Memory B cell (primary cell): ENCODE measurements around the gene SLC16A6.
"Not testable (repeated sequence)": the region's sequence is repeated elsewhere in the genome, so short reads cannot be mapped to it uniquely, and the experiment has no call there.

Experiments
- ATAC-seq: fragments of 150-1000 bp; cut with Tn5 transposase; 2 replicates; pipeline ENCODE4 v1.10.0; 2021; ENCODE audit warnings: low read depth, mild to moderate bottlenecking, moderate library complexity
- DNase-seq, 2 donors: peaks; one replicate each; pipeline ENCODE4 v3.0.0; 2022; ENCODE audit warnings: low spot score in 2 of 2
- H3K27ac Mint-ChIP-seq: one replicate; pipeline ENCODE4 v1.8.0; 2022; ENCODE audit warnings: mild to moderate bottlenecking, moderate library complexity, mixed read lengths
- H3K27me3 Mint-ChIP-seq: one replicate; pipeline ENCODE4 v1.8.0; 2022; ENCODE audit warnings: mixed read lengths
- H3K36me3 Mint-ChIP-seq: one replicate; pipeline ENCODE4 v1.8.0; 2022; ENCODE audit warnings: mild to moderate bottlenecking, mixed read lengths
- H3K4me1 Mint-ChIP-seq: one replicate; pipeline ENCODE4 v1.8.0; 2022; ENCODE audit warnings: mixed read lengths
- H3K4me3 Mint-ChIP-seq: one replicate; pipeline ENCODE4 v1.8.0; 2022; ENCODE audit warnings: mild to moderate bottlenecking, moderate library complexity, mixed read lengths
- H3K9me3 Mint-ChIP-seq: one replicate; pipeline ENCODE4 v1.8.0; 2022; ENCODE audit warnings: mixed read lengths

Gene SLC16A6

GRCh38 chr17:68221786-68222185 lies 69.1 kb downstream of the SLC16A6 start:
- no peak for DNase-seq
- Mint-ChIP-seq H3K27me3 (no peaks in the 10 kb centered on the region), H3K9me3 (no peaks in the 10 kb centered on the region), H3K27ac (peak overlapping the region; percentile 76), H3K4me3 (no peak overlapping the region), H3K36me3 (peaks cover 11% of the 10 kb centered on the region), H3K4me1 (peaks cover 25% of the 10 kb centered on the region)
- ATAC-seq, result no peak

DNA sequence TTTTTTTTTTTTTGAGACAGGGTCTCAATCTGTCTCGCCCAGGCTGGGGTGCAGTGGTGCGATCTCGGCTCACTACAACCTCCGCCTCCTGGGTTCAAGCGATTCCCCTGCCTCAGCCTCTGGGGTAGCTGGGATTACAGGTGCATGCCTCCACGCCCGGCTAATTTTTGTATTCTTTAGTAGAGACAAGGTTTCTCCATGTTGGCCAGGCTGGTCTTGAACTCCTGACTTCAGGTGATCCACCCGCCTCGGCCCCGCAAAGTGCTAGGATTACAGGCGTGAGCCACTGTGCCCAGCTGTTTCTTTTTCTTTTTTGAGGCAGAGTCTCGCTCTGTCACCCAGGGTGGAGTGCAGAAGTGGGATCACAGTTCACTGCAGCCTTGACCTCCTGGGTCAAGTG lies 70.1 kb downstream of the SLC16A6 start:
- H3K27me3 Mint-ChIP-seq, H3K4me3 Mint-ChIP-seq, ATAC-seq, DNase-seq, H3K9me3 Mint-ChIP-seq: not testable (repeated sequence)
- peaks cover 11% of the 10 kb centered on the region for H3K36me3 Mint-ChIP-seq
- H3K27ac Mint-ChIP-seq, result peak overlapping the region; percentile 68
- peaks cover 19% of the 10 kb centered on the region for H3K4me1 Mint-ChIP-seq

DNA sequence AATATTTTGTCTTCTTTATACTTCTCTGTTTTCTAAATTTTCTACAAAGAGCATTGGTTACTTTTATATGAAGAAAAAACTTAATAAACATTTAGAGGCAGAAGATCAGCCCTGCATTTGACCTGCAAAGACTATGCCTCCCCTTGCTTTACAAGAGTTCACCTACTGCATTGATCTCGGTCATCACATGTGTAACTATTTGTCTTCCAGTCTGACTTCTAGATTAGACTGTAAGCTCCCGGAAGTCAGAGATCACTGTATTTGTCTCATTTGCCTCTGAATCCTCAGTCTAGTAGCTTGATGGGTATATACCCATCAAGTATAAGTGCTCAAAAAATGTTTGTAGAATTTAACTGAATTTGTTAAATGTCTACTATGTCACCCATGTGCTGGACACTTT lies 70.7 kb downstream of the SLC16A6 start:
- not testable (repeated sequence) for DNase-seq, ATAC-seq, H3K27me3 Mint-ChIP-seq, H3K4me3 Mint-ChIP-seq, H3K9me3 Mint-ChIP-seq
- Mint-ChIP-seq H3K27ac (peak overlapping the region; percentile 68), H3K4me1 (peaks cover 19% of the 10 kb centered on the region), H3K36me3 (peaks cover 11% of the 10 kb centered on the region)

GRCh38 chr17:68219429-68219828 lies 71.5 kb downstream of the SLC16A6 start:
- H3K9me3 Mint-ChIP-seq, H3K27me3 Mint-ChIP-seq, H3K4me3 Mint-ChIP-seq, ATAC-seq, DNase-seq: not testable (repeated sequence)
- Mint-ChIP-seq H3K27ac (peak overlapping the region; percentile 68), H3K4me1 (peaks cover 18% of the 10 kb centered on the region), H3K36me3 (peaks cover 11% of the 10 kb centered on the region)
